Colonic mucosa (tissue), 4 donors: ENCODE measurements around the gene LMOD1. TPM values are rescaled to one million over a fixed set of nuclear protein-coding genes. Genes with fewer than 3 reads are reported as not detected.
"Not testable (repeated sequence)": the region's sequence is repeated elsewhere in the genome, so short reads cannot be mapped to it uniquely, and the experiment has no call there.

ENCODE experiments used
- DNase-seq: peaks from one replicate; pipeline ENCODE4 v3.0.0-alpha.2; 2020
- H3K27ac ChIP-seq: fragments of 200-600 bp; one replicate; pipeline ENCODE4 v1.8.0; 2021
- H3K27me3 ChIP-seq: fragments of 200-600 bp; one replicate; pipeline ENCODE4 v1.8.0; 2021
- H3K36me3 ChIP-seq: fragments of 200-600 bp; one replicate; pipeline ENCODE4 v1.8.0; 2021
- H3K4me1 ChIP-seq: fragments of 200-600 bp; one replicate; pipeline ENCODE4 v1.8.0; 2021; ENCODE audit warnings: mild to moderate bottlenecking
- H3K4me3 ChIP-seq: fragments of 200-600 bp; one replicate; pipeline ENCODE4 v1.8.0; 2021
- H3K9ac ChIP-seq, 2 donors: one replicate each; pipeline ENCODE4 v1.7.0; 2013; ENCODE audit warnings: control low read depth in 2 of 2, low read depth in 2 of 2, low read length in 2 of 2
- H3K9me3 ChIP-seq: fragments of 200-600 bp; one replicate; pipeline ENCODE4 v1.8.0; 2021
- intact Hi-C: fragments of 100-400 bp; cut with DNase I; formaldehyde crosslinking; loops from one replicate; pipeline ENCODE4 v1.14.1; 2022
- total RNA-seq, 2 donors: library from RNA; stranded (reverse); fragmentation: NEBNext Ultra II Directional in 1 of 2; extraction: Animal tissue kit (Norgen Biotek cat#: 25700) in 1 of 2; gene quantifications; one replicate each; pipeline ENCODE4 v1.2.1, GENCODE V29; 2021
- TF ChIP-seq, protein P1 (sequence below): fragments of 200-600 bp; IDR thresholded peaks from one replicate; pipeline ENCODE4 v1.8.0; 2022; ENCODE audit warnings: antibody characterized with exemption, mild to moderate bottlenecking
- donor health status: healthy.
- donor health status: DM: no; HTN: no; CAD: no.
- donor health status: DM: no; HTN: no; CAD: no.

LMOD1 gene
- total RNA-seq, 2 donors from 2014 or later, result 7.6 to 64.5 TPM

DNA sequence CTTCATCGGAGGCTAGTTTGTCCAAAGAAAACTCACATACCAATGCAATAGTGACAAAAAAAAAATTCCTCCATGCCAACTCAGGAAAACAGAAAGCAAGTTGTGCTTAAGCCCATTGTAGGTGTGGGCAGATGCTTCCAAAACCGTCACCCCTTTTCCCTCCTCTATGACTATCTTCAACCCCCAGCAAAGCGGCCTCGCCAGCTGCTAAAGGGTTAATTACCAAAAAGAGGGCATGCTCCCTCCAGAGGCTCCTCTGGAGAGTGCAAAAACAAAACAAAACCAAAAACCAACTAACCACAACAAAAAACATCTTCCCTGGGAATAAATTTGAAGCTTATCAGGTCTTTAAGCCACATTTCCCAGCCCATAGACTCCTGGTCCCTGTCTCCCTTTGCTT lies 1.2 kb downstream of the LMOD1 start:
- Histone ChIP-seq H3K27ac (peak overlapping the region; percentile 60), H3K9me3 (no peaks in the 10 kb centered on the region), H3K4me1 (no peaks in the 10 kb centered on the region), H3K36me3 (no peaks in the 10 kb centered on the region), H3K9ac (peak overlapping the region; percentile 60 to 72), H3K27me3 (peaks cover 13% of the 10 kb centered on the region), H3K4me3 (peak overlapping the region; percentile 35)
- TF ChIP-seq, protein P1, sequence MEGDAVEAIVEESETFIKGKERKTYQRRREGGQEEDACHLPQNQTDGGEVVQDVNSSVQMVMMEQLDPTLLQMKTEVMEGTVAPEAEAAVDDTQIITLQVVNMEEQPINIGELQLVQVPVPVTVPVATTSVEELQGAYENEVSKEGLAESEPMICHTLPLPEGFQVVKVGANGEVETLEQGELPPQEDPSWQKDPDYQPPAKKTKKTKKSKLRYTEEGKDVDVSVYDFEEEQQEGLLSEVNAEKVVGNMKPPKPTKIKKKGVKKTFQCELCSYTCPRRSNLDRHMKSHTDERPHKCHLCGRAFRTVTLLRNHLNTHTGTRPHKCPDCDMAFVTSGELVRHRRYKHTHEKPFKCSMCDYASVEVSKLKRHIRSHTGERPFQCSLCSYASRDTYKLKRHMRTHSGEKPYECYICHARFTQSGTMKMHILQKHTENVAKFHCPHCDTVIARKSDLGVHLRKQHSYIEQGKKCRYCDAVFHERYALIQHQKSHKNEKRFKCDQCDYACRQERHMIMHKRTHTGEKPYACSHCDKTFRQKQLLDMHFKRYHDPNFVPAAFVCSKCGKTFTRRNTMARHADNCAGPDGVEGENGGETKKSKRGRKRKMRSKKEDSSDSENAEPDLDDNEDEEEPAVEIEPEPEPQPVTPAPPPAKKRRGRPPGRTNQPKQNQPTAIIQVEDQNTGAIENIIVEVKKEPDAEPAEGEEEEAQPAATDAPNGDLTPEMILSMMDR, result no peak
- intact Hi-C loops, result no loop called here
- no peak for DNase-seq

DNA sequence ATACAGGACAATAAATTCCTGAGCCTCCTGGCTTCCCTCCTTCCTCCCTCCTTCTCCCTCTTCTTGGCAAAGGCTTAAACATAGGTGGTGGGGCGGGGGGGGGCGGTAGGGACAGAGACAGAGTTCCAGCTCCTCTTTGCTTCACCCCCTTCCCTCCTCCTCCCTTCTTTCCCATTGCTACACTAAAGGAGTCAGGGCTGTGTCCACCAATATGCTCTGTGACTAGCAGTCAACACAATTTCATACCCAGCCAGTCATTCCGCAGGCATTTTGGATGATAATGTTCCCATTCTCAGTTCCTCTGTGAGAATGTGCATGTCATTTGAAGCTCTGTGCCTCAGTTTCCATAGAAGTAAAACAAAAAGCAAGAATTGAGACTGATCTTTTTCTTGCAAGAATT lies 1.7 kb downstream of the LMOD1 start:
- intact Hi-C loops, result no loop called here

DNA sequence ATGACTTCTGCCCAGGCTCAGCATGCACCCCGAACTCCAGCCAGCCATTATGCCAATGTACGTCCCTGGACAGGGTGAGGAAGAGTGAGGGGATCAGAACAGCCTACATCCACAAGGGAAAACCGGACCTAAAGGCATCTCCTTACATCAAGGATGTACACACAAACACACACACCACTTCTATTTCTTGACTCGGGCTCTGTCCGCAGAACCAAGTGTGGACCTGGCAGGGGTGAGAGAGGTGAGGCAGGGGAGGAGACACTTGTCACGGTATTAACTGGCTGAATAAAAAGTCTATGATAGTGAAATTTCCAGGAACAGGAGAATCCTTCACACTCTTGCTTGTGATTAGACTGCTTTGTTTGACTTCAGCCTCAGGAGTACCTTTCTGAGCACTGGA lies 2.3 kb downstream of the LMOD1 start:
- no peak for DNase-seq
- peak overlapping the region; percentile 35 for H3K4me3 ChIP-seq
- H3K27me3 ChIP-seq, result peaks cover 13% of the 10 kb centered on the region
- H3K9ac ChIP-seq, result peak overlapping the region in 1 of 2 donors; percentile 70
- peak overlapping the region; percentile 57 for H3K27ac ChIP-seq
- TF ChIP-seq, protein P1, result no peak
- no peaks in the 10 kb centered on the region for H3K4me1 ChIP-seq
- no peaks in the 10 kb centered on the region for H3K9me3 ChIP-seq
- H3K36me3 ChIP-seq, result no peaks in the 10 kb centered on the region
- intact Hi-C loops, result no loop called here

More for the DNA sequence above, 1.7 kb downstream of the LMOD1 start:
- TF ChIP-seq, protein P1, result no peak
- no peaks in the 10 kb centered on the region for H3K36me3 ChIP-seq
- no peak for DNase-seq
- H3K4me1 ChIP-seq, result no peaks in the 10 kb centered on the region
- H3K4me3 ChIP-seq, result peak overlapping the region; percentile 35
- peak overlapping the region; percentile 60 for H3K27ac ChIP-seq
- H3K9ac ChIP-seq, result peak overlapping the region in 1 of 2 donors; percentile 70
- H3K9me3 ChIP-seq, result no peaks in the 10 kb centered on the region
- H3K27me3 ChIP-seq, result peaks cover 13% of the 10 kb centered on the region

DNA sequence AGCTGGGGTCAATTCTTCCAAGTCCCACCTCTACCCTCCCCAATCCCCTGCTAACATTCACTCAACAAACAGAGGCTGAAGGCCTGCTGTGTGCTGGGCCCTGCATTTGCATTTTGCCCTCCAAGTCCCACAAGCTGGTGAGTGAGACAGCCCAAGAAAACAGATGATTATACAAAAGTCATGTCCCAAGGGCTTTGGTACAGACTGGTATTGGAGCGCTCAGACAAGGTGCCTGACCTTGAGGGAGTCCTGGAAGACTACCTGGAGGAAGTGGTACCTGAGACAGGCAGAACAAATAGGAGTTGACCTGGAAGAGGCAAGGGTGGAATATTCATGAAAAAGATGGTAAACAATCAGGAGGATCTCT lies 4.2 kb downstream of the LMOD1 start:
- no peaks in the 10 kb centered on the region for H3K4me1 ChIP-seq
- TF ChIP-seq, protein P1, result no peak
- H3K4me3 ChIP-seq, result no peak overlapping the region

DNA sequence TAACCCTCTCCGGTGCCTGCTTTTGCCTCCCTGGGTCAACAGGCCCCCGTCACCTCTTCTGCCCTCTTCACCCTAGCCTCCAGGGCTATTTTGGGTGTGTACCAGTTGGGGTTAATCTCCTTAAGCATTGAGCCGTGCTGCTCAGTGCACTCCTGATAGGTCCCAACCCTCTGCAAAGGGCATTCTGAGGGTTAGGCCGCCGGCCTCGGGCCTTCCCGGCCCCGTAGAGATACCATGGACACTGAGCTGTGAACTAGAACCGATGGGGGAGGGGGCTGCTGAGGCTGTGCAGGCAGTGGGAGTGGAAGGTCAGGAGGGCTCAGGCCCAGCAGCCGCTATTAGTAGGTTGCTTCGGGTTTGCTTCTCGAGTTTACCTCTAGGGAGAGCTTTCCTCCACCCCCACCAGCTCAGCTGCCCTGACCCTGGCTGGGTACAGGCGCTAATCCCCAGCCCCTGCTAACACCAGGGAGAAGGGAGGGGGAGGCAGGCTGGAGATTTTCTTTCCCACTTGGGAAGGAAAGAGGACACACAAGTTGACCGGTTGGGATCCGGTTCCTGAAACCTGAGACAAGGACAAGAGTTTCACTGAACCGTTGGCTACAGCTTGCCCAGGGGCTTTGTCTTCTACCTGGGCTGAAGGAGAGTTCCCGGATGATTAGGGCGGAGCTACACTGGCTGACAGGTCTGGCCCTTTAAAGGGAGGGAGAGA lies 4.8 kb downstream of the LMOD1 start:
- Histone ChIP-seq H3K27me3 (peaks cover 9% of the 10 kb centered on the region), H3K27ac (peak overlapping the region; percentile 18), H3K9me3 (no peaks in the 10 kb centered on the region), H3K4me3 (no peak overlapping the region), H3K36me3 (no peaks in the 10 kb centered on the region), H3K9ac (peak overlapping the region in 1 of 2 donors; percentile 41), H3K4me1 (no peaks in the 10 kb centered on the region)
- intact Hi-C loops, result no loop called here
- TF ChIP-seq, protein P1, result no peak
- DNase-seq, result no peak

More for the DNA sequence above, 4.2 kb downstream of the LMOD1 start:
- H3K9me3 ChIP-seq, result no peaks in the 10 kb centered on the region
- intact Hi-C loops, result no loop called here
- H3K27ac ChIP-seq, result no peak overlapping the region
- H3K27me3 ChIP-seq, result peaks cover 9% of the 10 kb centered on the region
- no peak for DNase-seq
- peak overlapping the region in 1 of 2 donors; percentile 41 for H3K9ac ChIP-seq
- H3K36me3 ChIP-seq, result no peaks in the 10 kb centered on the region

DNA sequence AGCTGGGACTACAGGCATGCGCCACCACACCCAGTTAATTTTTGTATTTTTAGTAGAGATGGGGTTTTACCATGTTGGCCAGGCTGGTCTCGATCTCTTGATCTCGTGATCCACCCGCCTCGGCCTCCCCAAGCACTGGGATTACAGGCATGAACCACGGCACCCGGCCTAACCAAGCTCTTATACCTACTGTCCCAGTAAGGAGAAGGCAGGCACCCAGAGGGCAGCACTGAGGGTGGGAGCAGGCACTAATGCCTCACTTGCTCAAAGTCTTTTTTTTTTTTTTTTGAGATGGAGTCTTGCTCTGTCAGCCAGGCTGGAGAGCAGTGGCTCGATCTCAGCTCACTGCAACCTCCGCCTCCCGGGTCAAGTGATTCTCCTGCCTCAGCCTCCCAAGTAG lies 6.0 kb downstream of the LMOD1 start:
- DNase-seq, H3K4me1 ChIP-seq, H3K9ac ChIP-seq, H3K4me3 ChIP-seq, H3K27me3 ChIP-seq, H3K9me3 ChIP-seq, H3K36me3 ChIP-seq, intact Hi-C loops: not testable (repeated sequence)
- peak overlapping the region; percentile 43 for H3K27ac ChIP-seq
